Bronchial epithelial cell (primary cell): ENCODE data around the gene EAF1. TPM values are rescaled to one million over a fixed set of nuclear protein-coding genes. Genes with fewer than 3 reads are reported as not detected.
"Not testable (repeated sequence)": the region's sequence is repeated elsewhere in the genome, so short reads cannot be mapped to it uniquely, and the experiment has no call there.

Experiments
- DNase-seq: peaks from one replicate; pipeline ENCODE4 v3.0.0-alpha.2; 2010; ENCODE audit warnings: low read depth
- FAIRE-seq: peaks from 2 replicates; lab custom pipeline; 2011; peaks lifted over from hg19 to GRCh38; lab: Jason Lieb, UNC
- H3K27me3 ChIP-seq: 2 replicates; pipeline ENCODE4 v1.5.1; 2011; ENCODE audit warnings: low read length; ENCODE audit not compliant: control insufficient read depth, insufficient read depth
- H3K36me3 ChIP-seq: 2 replicates; pipeline ENCODE4 v1.5.1; 2011; ENCODE audit warnings: low read length; ENCODE audit not compliant: control insufficient read depth, insufficient read depth
- H3K4me3 ChIP-seq: 2 replicates; pipeline ENCODE4 v1.5.1; 2011; ENCODE audit warnings: mild to moderate bottlenecking, low read depth, low read length, control low read depth
- CTCF ChIP-seq: IDR thresholded peaks from 2 replicates; pipeline ENCODE4 v1.5.1; 2011; ENCODE audit warnings: mild to moderate bottlenecking, moderate library complexity, low read length, control low read depth, inconsistent platforms; ENCODE audit not compliant: insufficient read depth, severe bottlenecking
- total RNA-seq: library from RNA; depleted of rRNA; stranded (reverse); fragments of >200 nt; gene quantifications from 2 replicates; pipeline ENCODE4 v1.2.1, GENCODE V29; 2014

Gene EAF1
- total RNA-seq, 1 donor from 2014 or later = 34.0 TPM

GRCh38 chr3:15478640-15478979 lies 51.2 kb downstream of the EAF1 start:
- Histone ChIP-seq H3K4me3 (no peak overlapping the region), H3K27me3 (no peaks in the 10 kb centered on the region), H3K36me3 (no peaks in the 10 kb centered on the region)
- FAIRE-seq (no peak), DNase-seq (no peak)
- TF ChIP-seq CTCF = no peak

DNA sequence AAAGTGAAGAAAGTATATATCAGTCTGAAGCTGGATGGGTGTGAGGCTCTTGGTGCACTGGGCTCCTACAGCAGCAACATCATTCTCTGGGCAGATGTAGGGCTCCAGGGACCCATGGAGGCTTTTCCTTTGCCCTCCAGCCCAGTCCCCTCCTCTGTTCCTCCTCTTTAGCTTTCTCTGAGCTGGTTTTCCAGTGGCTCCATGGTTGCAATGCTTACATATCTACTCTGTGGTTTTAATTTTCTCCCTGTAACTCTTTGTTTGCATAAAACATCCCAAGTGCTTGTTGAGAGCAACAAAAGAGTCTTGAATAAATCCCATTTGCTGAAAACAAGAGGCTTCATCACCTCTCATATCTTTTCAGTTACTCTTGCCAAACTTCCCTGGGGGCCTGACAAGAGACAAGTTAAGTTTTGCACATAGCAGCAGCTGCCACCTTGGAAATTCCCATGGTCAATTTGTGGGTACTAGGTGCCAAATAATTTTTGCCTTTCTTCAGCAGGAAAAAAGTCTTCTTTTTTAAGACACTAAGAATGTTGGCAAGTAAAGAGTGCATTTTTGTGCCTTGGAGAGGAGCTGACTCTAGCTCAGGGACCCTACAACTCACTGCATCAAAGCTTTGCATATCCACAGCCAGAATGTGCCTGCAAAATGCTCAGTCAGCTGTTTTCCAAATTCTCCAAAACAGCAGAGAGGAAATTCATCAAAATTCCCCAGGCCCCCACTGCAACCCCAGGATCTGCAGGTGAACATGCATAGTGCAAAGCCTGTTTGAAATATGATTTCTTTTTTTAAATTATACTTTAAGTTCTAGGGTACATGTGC lies 52.2 kb downstream of the EAF1 start:
- no peak for DNase-seq
- no peak for FAIRE-seq
- Histone ChIP-seq H3K36me3 (no peaks in the 10 kb centered on the region), H3K4me3 (no peak overlapping the region), H3K27me3 (no peaks in the 10 kb centered on the region)
- TF ChIP-seq CTCF = no peak

- DNase-seq, H3K4me3 ChIP-seq, FAIRE-seq, H3K27me3 ChIP-seq, H3K36me3 ChIP-seq: not testable (repeated sequence)
Measured at GRCh38 chr3:15484551-15484950, 57.2 kb downstream of the EAF1 start.

- no peak for TF ChIP-seq CTCF
- H3K27me3 ChIP-seq = no peaks in the 10 kb centered on the region
- H3K4me3 ChIP-seq = no peak overlapping the region
- FAIRE-seq = no peak
- DNase-seq = no peak
- no peaks in the 10 kb centered on the region for H3K36me3 ChIP-seq
Measured at GRCh38 chr3:15486020-15486419, 58.6 kb downstream of the EAF1 start.

- Histone ChIP-seq H3K4me3 (no peak overlapping the region), H3K27me3 (no peaks in the 10 kb centered on the region), H3K36me3 (no peaks in the 10 kb centered on the region)
- no peak for FAIRE-seq
- DNase-seq = no peak
- TF ChIP-seq CTCF = no peak
Measured at GRCh38 chr3:15486979-15487378, 59.6 kb downstream of the EAF1 start.

DNA sequence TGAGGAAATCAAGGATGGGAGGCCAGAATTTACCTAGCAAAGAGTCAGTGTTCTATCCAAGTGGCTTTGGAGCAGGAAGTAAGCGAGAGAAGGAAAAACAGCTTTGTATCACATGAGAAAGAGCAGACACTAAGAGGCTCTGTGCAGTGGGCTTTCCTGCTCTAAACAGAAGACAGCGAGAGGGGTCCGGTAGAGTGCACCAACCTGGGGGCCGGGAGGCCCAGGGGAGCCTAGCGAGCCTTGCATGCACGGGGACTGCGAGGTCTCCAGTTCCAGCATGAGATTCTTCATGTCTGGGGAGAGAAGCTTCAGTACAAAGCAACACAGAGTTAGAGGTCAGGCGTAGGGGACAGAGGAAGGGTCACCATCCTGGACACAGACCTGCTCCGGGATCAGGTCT lies 60.6 kb downstream of the EAF1 start:
- TF ChIP-seq CTCF = no peak
- no peaks in the 10 kb centered on the region for H3K36me3 ChIP-seq
- H3K4me3 ChIP-seq = no peak overlapping the region
- DNase-seq (no peak), FAIRE-seq (no peak)
- no peaks in the 10 kb centered on the region for H3K27me3 ChIP-seq
